Stomach smooth muscle (tissue), 2 donors: ENCODE results near the gene PFDN1.
A peak's percentile ranks its signal among the peaks of the same experiment; 100 is the strongest.

ENCODE experiments used
- H3K27ac ChIP-seq: one replicate; pipeline ENCODE4 v1.7.0; 2013; ENCODE audit warnings: mild to moderate bottlenecking, low read length, inconsistent platforms
- H3K27me3 ChIP-seq, 2 donors: one replicate each; pipeline ENCODE4 v1.7.0; 2013; ENCODE audit warnings: low read length in 2 of 2; ENCODE audit not compliant: insufficient read depth in 2 of 2, control insufficient read depth in 1 of 2
- H3K36me3 ChIP-seq, 2 donors: one replicate each; pipeline ENCODE4 v1.7.0; 2013; ENCODE audit warnings: low read length in 2 of 2; ENCODE audit not compliant: control insufficient read depth in 2 of 2, insufficient read depth in 2 of 2
- H3K4me1 ChIP-seq: one replicate; pipeline ENCODE4 v1.7.0; 2013; ENCODE audit warnings: low read length; ENCODE audit not compliant: control insufficient read depth, insufficient read depth
- H3K4me3 ChIP-seq, 2 donors: one replicate each; pipeline ENCODE4 v1.7.0; 2013; ENCODE audit warnings: low read length in 2 of 2
- H3K9ac ChIP-seq, 2 donors: one replicate each; pipeline ENCODE4 v1.7.0; 2013; ENCODE audit warnings: low read length in 2 of 2, mild to moderate bottlenecking in 1 of 2
- H3K9me3 ChIP-seq, 2 donors: one replicate each; pipeline ENCODE4 v1.7.0; 2013; ENCODE audit warnings: low read length in 2 of 2; ENCODE audit not compliant: control insufficient read depth in 2 of 2
- donor health status: healthy.
- donor health status: Pancreatic carcinoma.

PFDN1 gene

DNA sequence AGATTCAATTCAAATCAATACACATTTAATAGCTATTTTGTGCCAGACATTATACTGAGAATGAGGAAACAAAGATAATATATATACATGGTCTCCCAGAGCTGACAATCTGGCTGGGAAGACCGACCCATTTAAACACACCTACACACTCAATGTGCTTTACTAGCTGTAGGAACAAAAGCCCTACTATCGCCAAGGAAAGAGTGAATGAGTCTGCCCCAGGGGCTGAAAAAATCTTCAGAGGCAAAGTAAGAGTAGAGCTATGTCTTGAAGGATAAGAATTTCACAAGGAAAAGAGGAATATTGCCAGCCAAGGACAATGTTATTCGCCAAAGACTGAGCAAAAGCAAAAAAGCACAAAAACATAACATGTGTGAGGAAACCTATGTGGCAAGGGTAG is 6.6 kb downstream of the PFDN1 start:
- no peaks in the 10 kb centered on the region for H3K9me3 ChIP-seq
- no peaks in the 10 kb centered on the region for H3K36me3 ChIP-seq
- H3K27me3 ChIP-seq, result no peaks in the 10 kb centered on the region
- no peak overlapping the region for H3K4me3 ChIP-seq
- H3K4me1 ChIP-seq, result peaks cover 6% of the 10 kb centered on the region
- no peak overlapping the region for H3K9ac ChIP-seq
- H3K27ac ChIP-seq, result no peak overlapping the region

DNA sequence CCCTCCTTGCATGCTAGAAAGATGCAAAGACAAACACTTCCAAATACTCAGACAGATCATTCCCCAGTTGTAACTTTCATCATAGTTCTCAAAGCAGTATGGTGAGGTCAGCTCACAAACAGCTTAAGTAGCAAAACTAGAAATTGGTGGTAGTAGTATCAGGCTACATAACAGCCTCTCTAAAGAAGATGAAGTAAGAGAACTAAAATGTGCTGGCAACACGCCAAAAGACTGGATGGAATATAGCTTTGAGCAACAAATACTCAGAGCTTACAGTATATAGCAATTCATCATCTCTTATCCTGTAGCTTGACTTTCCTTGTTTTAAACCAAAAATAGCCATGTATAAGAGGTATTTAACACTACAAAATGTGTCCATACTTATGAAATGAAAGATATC is 7.5 kb downstream of the PFDN1 start:
- Histone ChIP-seq H3K36me3 (no peaks in the 10 kb centered on the region), H3K27me3 (no peaks in the 10 kb centered on the region), H3K27ac (no peak overlapping the region), H3K4me1 (peaks cover 8% of the 10 kb centered on the region), H3K9ac (no peak overlapping the region), H3K4me3 (no peak overlapping the region), H3K9me3 (no peaks in the 10 kb centered on the region)

DNA sequence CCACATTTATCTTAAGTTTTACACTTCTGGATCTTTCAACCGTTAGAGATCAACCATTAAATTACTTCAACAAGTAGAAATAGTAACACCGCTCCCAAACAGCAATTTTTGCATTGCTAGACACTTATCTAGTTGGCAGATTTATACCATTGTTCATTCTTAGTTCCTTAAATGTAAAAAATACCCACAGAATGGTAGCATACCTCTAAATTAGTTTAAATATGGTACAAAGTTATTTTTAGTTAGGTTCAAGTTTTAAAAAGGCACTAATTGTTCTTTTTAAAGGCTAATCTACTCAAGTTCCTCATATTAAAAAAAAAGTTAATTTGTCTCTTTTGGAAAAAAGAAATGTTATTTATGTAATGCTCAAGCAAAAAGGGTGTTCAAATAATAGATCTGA is 8.1 kb downstream of the PFDN1 start:
- Histone ChIP-seq H3K27me3 (no peaks in the 10 kb centered on the region), H3K36me3 (no peaks in the 10 kb centered on the region), H3K4me3 (no peak overlapping the region), H3K4me1 (peaks cover 8% of the 10 kb centered on the region), H3K9me3 (no peaks in the 10 kb centered on the region), H3K27ac (no peak overlapping the region), H3K9ac (no peak overlapping the region)

DNA sequence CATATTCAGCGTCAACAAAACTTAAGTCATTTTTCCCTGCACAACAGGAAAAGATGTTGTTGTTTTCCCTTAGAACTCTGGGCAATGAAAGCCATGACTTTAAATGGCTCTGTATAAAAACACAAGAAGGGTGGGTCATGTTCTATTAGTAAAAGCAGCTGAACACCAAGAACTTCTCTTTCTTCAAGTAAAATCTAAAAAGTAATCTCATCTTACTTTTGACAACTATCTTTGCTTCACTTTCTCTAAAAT is 9.1 kb downstream of the PFDN1 start:
- no peaks in the 10 kb centered on the region for H3K36me3 ChIP-seq
- no peaks in the 10 kb centered on the region for H3K9me3 ChIP-seq
- H3K27ac ChIP-seq, result no peak overlapping the region
- peaks cover 8% of the 10 kb centered on the region for H3K4me1 ChIP-seq
- H3K27me3 ChIP-seq, result no peaks in the 10 kb centered on the region
- H3K9ac ChIP-seq, result no peak overlapping the region
- H3K4me3 ChIP-seq, result no peak overlapping the region

DNA sequence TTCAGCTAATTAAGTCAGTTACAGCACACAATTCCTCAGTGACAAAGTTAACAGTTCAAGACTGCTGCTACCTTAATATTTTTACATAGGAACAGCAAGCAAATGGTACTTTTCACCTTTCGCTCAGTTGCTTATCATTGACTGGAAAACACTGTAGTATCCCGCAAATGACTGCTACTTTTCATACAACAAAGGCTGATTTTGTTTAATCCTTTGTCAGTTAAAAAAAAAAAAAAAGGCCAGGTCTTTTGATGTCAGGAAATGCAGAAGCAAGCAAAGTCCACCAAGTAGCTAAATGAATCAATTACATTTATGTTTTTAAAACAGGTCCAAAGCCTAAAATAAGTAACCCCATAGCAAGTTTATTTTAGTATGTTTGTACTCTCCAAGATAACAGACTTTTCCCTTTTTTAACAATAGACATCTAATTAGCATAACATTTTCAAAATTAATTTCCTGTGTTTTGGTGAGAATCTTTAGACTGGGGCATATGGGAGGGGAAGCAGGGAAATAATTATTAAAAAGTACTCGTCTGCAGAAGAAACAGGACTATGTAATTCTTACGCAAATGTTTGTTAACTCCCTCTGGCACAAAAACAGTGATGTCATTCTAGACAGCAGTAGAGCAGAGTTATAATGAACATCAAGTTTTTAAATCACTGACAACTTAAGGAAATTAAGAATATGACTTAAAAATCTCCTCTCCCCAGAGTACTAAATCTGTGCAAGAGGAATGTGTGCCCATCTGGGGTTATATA is 9.6 kb downstream of the PFDN1 start:
- peaks cover 8% of the 10 kb centered on the region for H3K4me1 ChIP-seq

DNA sequence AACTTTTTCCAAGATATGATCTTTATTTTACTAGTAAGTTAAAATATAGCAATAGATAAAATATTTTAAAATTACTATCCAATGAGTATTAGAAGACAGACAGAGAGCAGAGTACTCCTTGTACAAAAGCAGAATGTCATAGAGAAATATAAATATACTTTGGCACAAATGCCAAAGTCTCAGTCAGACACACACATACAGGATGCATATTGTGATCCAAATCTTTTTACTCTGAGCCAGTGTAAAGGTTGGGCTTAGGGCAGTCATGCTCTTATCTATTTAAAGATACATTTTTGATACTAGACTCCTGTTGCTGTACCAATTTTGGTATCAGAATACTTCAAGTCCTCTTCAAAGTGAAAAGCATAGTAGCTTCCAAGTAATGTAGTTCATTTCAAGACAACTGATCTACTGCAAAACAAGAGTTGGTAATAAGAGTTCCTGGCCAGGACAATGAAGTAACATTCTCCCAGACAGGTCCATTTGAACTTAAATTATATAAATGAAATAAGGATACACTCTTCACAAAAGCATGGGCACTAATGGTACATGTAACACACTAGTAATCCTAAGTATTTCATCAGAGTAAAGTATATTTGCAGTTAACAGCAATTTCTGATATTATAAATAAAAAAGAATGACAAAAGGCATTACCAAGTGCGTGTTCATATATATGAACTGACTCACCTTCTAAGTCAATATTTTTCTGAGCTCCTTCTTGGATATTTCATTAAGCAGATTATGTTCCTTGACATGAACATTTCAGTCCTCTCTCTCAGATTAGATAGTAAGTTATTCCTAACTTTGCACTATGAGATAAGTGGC is 10.5 kb downstream of the PFDN1 start:
- no peak overlapping the region for H3K27ac ChIP-seq
- no peaks in the 10 kb centered on the region for H3K9me3 ChIP-seq
- H3K27me3 ChIP-seq, result no peaks in the 10 kb centered on the region
- H3K4me1 ChIP-seq, result peaks cover 8% of the 10 kb centered on the region
- H3K9ac ChIP-seq, result no peak overlapping the region
- H3K4me3 ChIP-seq, result no peak overlapping the region
- H3K36me3 ChIP-seq, result no peaks in the 10 kb centered on the region

More for the DNA sequence above, 9.6 kb downstream of the PFDN1 start:
- no peak overlapping the region for H3K27ac ChIP-seq
- no peaks in the 10 kb centered on the region for H3K9me3 ChIP-seq
- H3K9ac ChIP-seq, result no peak overlapping the region
- no peaks in the 10 kb centered on the region for H3K36me3 ChIP-seq
- no peaks in the 10 kb centered on the region for H3K27me3 ChIP-seq
- H3K4me3 ChIP-seq, result peak overlapping the region in 1 of 2 donors; percentile 8

DNA sequence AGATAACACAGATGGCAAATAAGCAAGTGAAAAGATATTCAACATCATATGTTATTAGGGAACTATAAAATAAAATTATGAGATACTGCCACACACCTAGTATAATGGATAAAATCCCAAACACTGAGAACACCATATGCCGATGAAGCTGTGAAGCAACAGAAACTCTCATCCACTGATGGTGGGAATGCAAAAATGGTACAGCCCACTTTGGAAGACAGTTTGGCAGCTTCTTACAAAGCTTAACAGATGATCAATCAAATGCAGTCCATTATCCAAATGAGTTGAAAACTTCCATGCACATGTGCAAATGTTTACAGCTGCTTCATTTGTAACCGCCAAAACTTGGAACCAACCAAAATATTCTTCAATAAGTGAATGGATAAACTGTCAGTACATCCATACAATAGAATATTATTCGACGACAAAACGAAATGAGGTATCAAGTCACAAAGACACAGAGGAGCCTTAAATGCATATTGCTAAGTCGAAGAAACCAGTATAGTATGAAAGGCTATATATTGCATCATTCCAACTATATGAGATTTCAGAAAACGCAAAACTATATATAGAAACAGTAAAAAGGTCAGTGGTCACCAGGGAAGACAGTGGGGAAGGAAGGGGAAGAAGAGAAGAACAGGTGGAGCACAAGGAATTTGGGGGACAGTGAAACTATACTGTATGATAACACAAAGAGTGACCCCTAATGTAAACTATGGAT is 14.9 kb downstream of the PFDN1 start:
- peaks cover 5% of the 10 kb centered on the region for H3K4me1 ChIP-seq
- no peak overlapping the region for H3K9ac ChIP-seq
- no peaks in the 10 kb centered on the region for H3K36me3 ChIP-seq
- no peaks in the 10 kb centered on the region for H3K27me3 ChIP-seq
- no peak overlapping the region for H3K27ac ChIP-seq
- no peaks in the 10 kb centered on the region for H3K9me3 ChIP-seq
- H3K4me3 ChIP-seq, result no peak overlapping the region

DNA sequence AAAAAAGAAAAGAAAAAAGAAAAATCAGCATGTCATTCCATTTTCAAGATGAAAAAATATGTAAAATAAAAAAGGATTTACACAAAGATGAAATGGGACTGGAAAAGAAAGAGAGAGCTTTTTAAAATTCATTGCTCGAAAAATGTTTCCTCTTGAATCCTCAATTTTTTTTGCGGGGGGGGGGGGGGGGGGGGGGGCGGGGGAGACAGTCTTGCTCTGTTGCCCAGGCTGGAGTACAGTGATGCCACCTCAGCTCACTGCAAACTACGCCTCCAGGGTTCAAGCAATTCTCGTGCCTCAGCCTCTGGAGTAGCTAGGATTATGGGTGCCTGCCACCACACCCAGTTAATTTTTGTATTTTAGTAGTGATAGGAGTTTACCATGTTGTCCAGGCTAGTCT is 16.5 kb downstream of the PFDN1 start:
- no peak overlapping the region for H3K9ac ChIP-seq
- H3K4me1 ChIP-seq, result peaks cover 3% of the 10 kb centered on the region
- no peaks in the 10 kb centered on the region for H3K36me3 ChIP-seq
- H3K27me3 ChIP-seq, result no peaks in the 10 kb centered on the region
- H3K9me3 ChIP-seq, result no peaks in the 10 kb centered on the region
- H3K4me3 ChIP-seq, result no peak overlapping the region
- H3K27ac ChIP-seq, result no peak overlapping the region

DNA sequence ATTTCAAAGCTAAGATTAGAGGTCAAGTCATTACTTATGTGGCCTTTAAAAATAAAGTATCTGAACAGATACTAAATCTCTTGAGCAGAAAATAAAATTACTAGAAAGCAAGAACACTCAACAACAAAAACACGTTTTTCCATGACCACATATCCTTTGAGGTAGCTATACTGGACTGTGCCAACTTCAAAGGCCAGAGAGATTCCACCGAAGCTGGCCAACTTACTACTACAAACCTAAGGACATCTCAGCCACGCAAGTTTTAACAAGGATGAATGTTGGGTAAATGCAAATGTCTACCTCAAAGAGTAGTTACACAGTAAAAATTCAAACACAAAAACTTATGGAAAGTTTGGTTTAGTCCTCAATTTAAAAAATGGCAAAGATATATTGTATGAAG is 18.9 kb downstream of the PFDN1 start:
- Histone ChIP-seq H3K4me3 (no peak overlapping the region), H3K4me1 (no peaks in the 10 kb centered on the region), H3K9me3 (no peaks in the 10 kb centered on the region), H3K27ac (no peak overlapping the region), H3K27me3 (no peaks in the 10 kb centered on the region), H3K36me3 (no peaks in the 10 kb centered on the region), H3K9ac (no peak overlapping the region)

DNA sequence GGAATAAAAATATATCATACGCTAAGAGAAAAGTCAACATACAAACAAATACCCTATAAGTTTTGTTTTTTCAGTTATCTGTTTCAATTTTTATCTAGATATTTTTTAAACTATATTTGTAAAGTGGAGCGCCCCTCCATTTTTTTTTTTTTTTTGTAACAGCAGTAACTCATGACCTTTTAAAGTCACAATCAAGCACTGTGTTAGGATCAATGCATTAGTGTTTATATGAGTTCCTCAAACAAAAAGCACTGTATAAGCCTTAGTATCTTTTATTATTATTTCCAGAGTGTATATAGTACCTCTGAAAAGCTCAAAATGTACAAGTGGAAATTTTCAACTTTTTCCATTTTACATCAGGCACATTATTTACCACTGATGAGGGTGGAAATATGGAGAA is 20.6 kb downstream of the PFDN1 start:
- H3K27ac ChIP-seq, result no peak overlapping the region
- no peaks in the 10 kb centered on the region for H3K27me3 ChIP-seq
- H3K4me1 ChIP-seq, result no peaks in the 10 kb centered on the region
- H3K4me3 ChIP-seq, result no peak overlapping the region
- no peaks in the 10 kb centered on the region for H3K9me3 ChIP-seq
- H3K9ac ChIP-seq, result no peak overlapping the region
- no peaks in the 10 kb centered on the region for H3K36me3 ChIP-seq

DNA sequence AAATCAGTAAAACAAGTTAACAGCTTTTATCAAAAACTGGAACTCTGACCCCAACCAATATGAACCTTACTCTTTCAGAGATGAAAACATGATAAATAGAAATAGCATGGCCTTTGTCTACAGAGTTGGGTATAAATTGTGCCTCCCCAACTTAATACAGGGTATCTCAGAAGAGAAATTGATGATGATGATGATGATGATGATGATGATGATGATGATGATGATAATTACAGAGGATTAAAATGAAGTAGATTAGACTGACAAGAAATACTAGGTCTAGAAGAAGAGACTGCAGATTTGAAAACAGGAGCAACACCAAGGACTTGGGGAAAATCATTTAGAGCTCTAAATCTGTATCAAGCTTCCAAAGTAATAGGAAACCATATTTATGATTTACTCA is 27.1 kb downstream of the PFDN1 start:
- no peak overlapping the region for H3K27ac ChIP-seq
- H3K27me3 ChIP-seq, result no peaks in the 10 kb centered on the region
- no peaks in the 10 kb centered on the region for H3K4me1 ChIP-seq
- no peak overlapping the region for H3K9ac ChIP-seq
- no peaks in the 10 kb centered on the region for H3K9me3 ChIP-seq
- peaks cover 0 to 2% of the 10 kb centered on the region in 2 donors for H3K36me3 ChIP-seq
- H3K4me3 ChIP-seq, result no peak overlapping the region
